Endodermal cell (in vitro differentiated cells): ENCODE results near the gene PTPRN2. TPM values are rescaled to one million over a fixed set of nuclear protein-coding genes. Genes with fewer than 3 reads are reported as not detected.

Source experiments
- DNase-seq: peaks from one replicate; pipeline ENCODE4 v3.0.0-alpha.2; 2017
- H3K27ac ChIP-seq: 2 replicates; pipeline ENCODE4 v1.5.1; 2013; ENCODE audit warnings: mild to moderate bottlenecking, low read depth, low read length, moderate library complexity
- H3K27me3 ChIP-seq: 2 replicates; pipeline ENCODE4 v1.6.1; 2013; ENCODE audit warnings: mild to moderate bottlenecking, low read length, moderate library complexity; ENCODE audit not compliant: insufficient read depth, control insufficient read depth, poor library complexity, severe bottlenecking
- H3K36me3 ChIP-seq: 2 replicates; pipeline ENCODE4 v1.7.0; 2013; ENCODE audit warnings: mild to moderate bottlenecking, low read length, moderate library complexity; ENCODE audit not compliant: control insufficient read depth, insufficient read depth
- H3K4me1 ChIP-seq: one replicate; pipeline ENCODE4 v1.7.0; 2013; ENCODE audit warnings: low read length; ENCODE audit not compliant: control insufficient read depth, insufficient read depth
- H3K4me3 ChIP-seq: 2 replicates; pipeline ENCODE4 v1.5.1; 2013; ENCODE audit warnings: mild to moderate bottlenecking, low read length, moderate library complexity
- H3K9ac ChIP-seq: 2 replicates; pipeline ENCODE4 v1.6.1; 2013; ENCODE audit warnings: mild to moderate bottlenecking, low read length, moderate library complexity; ENCODE audit not compliant: poor library complexity, severe bottlenecking; ENCODE audit errors: extremely low read depth
- H3K9me3 ChIP-seq: 2 replicates; pipeline ENCODE4 v1.6.1; 2013; ENCODE audit warnings: mild to moderate bottlenecking, low read length, moderate library complexity; ENCODE audit not compliant: control insufficient read depth
- H3K27ac Mint-ChIP-seq: 2 replicates; pipeline ENCODE4 v1.8.0; 2020; ENCODE audit warnings: mixed read lengths
- H3K27me3 Mint-ChIP-seq: 2 replicates; pipeline ENCODE4 v1.8.0; 2021; ENCODE audit warnings: mild to moderate bottlenecking, mixed read lengths; ENCODE audit not compliant: insufficient read depth
- H3K36me3 Mint-ChIP-seq: 2 replicates; pipeline ENCODE4 v1.8.0; 2020; ENCODE audit warnings: low read depth, mixed read lengths
- H3K4me1 Mint-ChIP-seq: 2 replicates; pipeline ENCODE4 v1.8.0; 2020; ENCODE audit warnings: mixed read lengths
- H3K4me3 Mint-ChIP-seq: 2 replicates; pipeline ENCODE4 v1.8.0; 2020; ENCODE audit warnings: mild to moderate bottlenecking, moderate library complexity, mixed read lengths
- H3K9me3 Mint-ChIP-seq: 2 replicates; pipeline ENCODE4 v1.8.0; 2020; ENCODE audit warnings: mild to moderate bottlenecking, mixed read lengths
- WGBS, 2 experiments: methylation state at CpG; one replicate each; pipeline versions ENCODE4 v1.1.5 to v1.1.7; 2013; ENCODE audit warnings: missing lambda C conversion rate in 2 of 2, mixed read lengths in 1 of 2; ENCODE audit not compliant: insufficient coverage in 1 of 2, insufficient read length in 1 of 2; 5-methylcytosine and 5-hydroxymethylcytosine counted together
- total RNA-seq, 2 donors: library from RNA; stranded (reverse); fragmentation: NEBNext Ultra II Directional in 1 of 2; extraction: Animal tissue kit (Norgen Biotek cat#: 25700) in 1 of 2; gene quantifications; 2 replicates in 1 of 2; 3 replicates in 1 of 2; pipeline ENCODE4 v1.2.1, GENCODE V29; 2021
- TF ChIP-seq, protein P1 (sequence below): fragments of 200-600 bp; sonication (generic); conservative IDR thresholded peaks from 2 replicates; pipeline ENCODE4 v1.5.0; 2021; ENCODE audit warnings: antibody characterized with exemption, mild to moderate bottlenecking

The PTPRN2 gene
- total RNA-seq, 2 donors from 2014 or later = 0.69 to 1.2 TPM

DNA sequence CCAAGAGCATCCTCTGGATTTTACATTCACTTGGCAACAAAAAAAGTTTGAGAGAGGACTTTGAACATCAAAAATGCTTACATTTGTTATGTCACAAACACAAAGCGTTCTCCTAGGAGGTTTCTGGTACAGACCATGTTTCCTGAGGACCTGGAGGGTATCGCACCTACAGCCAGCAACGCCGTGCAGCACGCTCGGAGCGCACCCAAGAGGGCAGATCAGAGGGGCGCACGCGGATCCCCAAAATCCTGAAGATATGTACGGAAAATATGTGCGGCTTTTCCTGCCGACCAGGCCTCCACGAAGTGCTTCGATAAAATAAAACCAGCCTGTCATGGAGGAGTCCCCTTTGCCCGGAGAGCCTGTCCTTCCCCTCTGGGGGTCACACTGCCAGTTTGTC, 796.0 kb downstream of the PTPRN2 start:
- Histone ChIP-seq H3K27me3 (no peaks in the 10 kb centered on the region), H3K27ac (no peak overlapping the region), H3K9me3 (peaks cover 41% of the 10 kb centered on the region), H3K4me1 (no peaks in the 10 kb centered on the region), H3K36me3 (no peaks in the 10 kb centered on the region), H3K9ac (no peak overlapping the region), H3K4me3 (no peak overlapping the region)
- Mint-ChIP-seq H3K4me3 (no peak overlapping the region), H3K4me1 (peaks cover 7% of the 10 kb centered on the region), H3K9me3 (peaks cover 2% of the 10 kb centered on the region), H3K27me3 (peaks cover 3% of the 10 kb centered on the region), H3K36me3 (no peaks in the 10 kb centered on the region), H3K27ac (no peak overlapping the region)
- 88 to 90% methylated on average over 16 of the region's 16 CpGs for WGBS, 2 experiments
- TF ChIP-seq, protein P1, sequence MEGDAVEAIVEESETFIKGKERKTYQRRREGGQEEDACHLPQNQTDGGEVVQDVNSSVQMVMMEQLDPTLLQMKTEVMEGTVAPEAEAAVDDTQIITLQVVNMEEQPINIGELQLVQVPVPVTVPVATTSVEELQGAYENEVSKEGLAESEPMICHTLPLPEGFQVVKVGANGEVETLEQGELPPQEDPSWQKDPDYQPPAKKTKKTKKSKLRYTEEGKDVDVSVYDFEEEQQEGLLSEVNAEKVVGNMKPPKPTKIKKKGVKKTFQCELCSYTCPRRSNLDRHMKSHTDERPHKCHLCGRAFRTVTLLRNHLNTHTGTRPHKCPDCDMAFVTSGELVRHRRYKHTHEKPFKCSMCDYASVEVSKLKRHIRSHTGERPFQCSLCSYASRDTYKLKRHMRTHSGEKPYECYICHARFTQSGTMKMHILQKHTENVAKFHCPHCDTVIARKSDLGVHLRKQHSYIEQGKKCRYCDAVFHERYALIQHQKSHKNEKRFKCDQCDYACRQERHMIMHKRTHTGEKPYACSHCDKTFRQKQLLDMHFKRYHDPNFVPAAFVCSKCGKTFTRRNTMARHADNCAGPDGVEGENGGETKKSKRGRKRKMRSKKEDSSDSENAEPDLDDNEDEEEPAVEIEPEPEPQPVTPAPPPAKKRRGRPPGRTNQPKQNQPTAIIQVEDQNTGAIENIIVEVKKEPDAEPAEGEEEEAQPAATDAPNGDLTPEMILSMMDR = no peak
- DNase-seq = no peak

DNA sequence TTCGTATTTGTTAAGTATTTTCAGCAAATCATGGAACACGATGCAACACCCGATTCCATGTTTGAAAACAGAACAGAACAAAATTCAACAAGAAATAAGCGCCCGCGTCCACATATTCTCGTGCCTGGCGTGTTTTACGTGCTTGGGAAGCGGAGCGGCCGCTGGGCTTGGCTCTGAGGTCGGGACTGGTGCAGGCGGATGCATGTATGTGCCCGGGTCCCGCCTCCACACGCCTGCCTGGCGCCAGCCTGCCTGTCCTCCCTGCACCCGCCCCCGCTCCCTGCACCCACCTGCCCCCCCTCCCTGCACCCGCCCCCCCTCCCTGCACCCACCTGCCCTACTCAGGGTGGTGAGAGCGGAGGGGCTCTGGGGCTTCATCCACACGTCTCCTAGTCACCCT, 796.4 kb downstream of the PTPRN2 start:
- no peak overlapping the region for H3K4me3 ChIP-seq
- TF ChIP-seq, protein P1 = no peak
- H3K27me3 ChIP-seq = no peaks in the 10 kb centered on the region
- Mint-ChIP-seq H3K4me3 (no peak overlapping the region), H3K36me3 (no peaks in the 10 kb centered on the region), H3K4me1 (peaks cover 7% of the 10 kb centered on the region), H3K27me3 (peaks cover 3% of the 10 kb centered on the region), H3K9me3 (peaks cover 2% of the 10 kb centered on the region), H3K27ac (no peak overlapping the region)
- H3K36me3 ChIP-seq = no peaks in the 10 kb centered on the region
- H3K27ac ChIP-seq = no peak overlapping the region
- H3K9me3 ChIP-seq = peaks cover 37% of the 10 kb centered on the region
- DNase-seq = no peak
- WGBS, 2 experiments = 94% methylated on average over 10 to 15 of the region's 23 CpGs
- H3K4me1 ChIP-seq = no peaks in the 10 kb centered on the region
- H3K9ac ChIP-seq = no peak overlapping the region

DNA sequence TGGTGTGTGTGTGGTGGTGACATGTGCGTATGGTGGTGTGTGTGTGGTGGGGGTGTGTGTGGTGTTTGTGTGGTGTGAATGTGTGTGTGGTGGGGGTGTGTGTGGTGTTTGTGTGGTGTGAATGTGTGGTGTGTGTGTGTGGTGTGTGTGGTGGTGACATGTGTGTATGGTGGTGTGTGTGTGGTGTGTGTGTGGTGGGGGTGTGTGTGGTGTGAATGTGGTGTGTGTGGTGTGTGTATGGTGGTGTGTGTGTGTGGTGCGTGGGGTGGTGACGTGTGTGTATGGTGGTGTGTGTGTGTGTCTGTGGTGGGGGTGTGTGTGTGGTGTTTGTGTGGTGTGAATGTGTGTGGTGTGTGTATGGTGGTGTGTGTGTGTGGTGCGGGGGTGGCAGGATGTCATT, 797.7 kb downstream of the PTPRN2 start:
- peaks cover 2% of the 10 kb centered on the region for H3K27me3 Mint-ChIP-seq
- H3K9me3 ChIP-seq = peaks cover 27% of the 10 kb centered on the region
- no peaks in the 10 kb centered on the region for H3K36me3 Mint-ChIP-seq
- H3K4me3 Mint-ChIP-seq = no peak overlapping the region
- no peaks in the 10 kb centered on the region for H3K27me3 ChIP-seq
- H3K9me3 Mint-ChIP-seq = peaks cover 2% of the 10 kb centered on the region
- H3K36me3 ChIP-seq = no peaks in the 10 kb centered on the region
- H3K4me1 ChIP-seq = no peaks in the 10 kb centered on the region
- peaks cover 4% of the 10 kb centered on the region for H3K4me1 Mint-ChIP-seq
- H3K27ac ChIP-seq = no peak overlapping the region
- no peak overlapping the region for H3K27ac Mint-ChIP-seq
- no peak for DNase-seq
- peak overlapping the region; percentile 62 for H3K4me3 ChIP-seq
- WGBS, 2 experiments = 89 to 100% methylated on average over 1 to 4 of the region's 4 CpGs
- H3K9ac ChIP-seq = no peak overlapping the region
- TF ChIP-seq, protein P1 = no peak
